ENCODE data around the gene CNP. TPM values are rescaled to one million over a fixed set of nuclear protein-coding genes. Genes with fewer than 3 reads are reported as not detected.

The CNP gene
- total RNA-seq, 2 experiments from 2014 or later, result 89.8 to 91.0 TPM

DNA sequence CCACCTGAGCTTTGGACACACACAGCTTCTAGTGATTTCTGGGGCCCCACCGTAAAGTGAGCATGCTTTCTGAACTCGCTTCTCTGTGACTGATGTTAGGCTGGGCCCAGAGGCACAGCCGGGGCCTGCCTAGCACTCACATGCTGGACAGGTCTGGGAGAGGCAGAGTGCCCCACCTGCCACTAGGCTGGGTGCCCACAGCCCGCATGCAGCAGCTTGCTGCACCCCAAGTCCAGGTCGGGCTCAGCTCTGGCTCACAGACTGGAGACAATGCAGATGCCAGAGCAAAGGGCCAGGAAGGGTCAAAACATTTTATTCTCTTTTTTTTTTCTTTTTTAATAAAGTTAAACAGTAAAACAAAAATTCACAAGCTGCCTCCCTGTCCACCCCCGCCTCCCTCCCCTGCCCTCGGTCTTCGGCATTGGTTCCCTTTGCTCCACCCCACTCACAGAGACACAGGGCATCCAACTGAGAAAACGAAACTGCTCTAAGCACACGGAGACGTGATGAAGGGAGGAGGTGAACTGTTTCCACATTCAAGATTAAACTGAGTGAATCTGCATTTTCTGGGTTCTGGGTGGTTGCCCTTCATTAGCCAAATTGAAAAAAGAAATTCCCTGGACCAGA is 9.7 kb downstream of the CNP start:
- no peaks in the 10 kb centered on the region for H3K27me3 Mint-ChIP-seq
- H3K36me3 Mint-ChIP-seq (ENCODE audit: low read depth), result peaks cover 76% of the 10 kb centered on the region
- DNase-seq, result no peak
- ChIA-PET CTCF (interaction anchor here (1.0 kb wide), 1 partner anchor 10 kb away, joined by 6 read pairs; the partner anchor contains the start of gene CNP), POLR2A (interaction anchor here (1.5 to 3.6 kb wide), 3 partner anchors 9 to 137 kb away, joined by 4 to 32 read pairs (median 7); partner anchors contain the start of genes CNP and DHX58)
- peaks cover 15% of the 10 kb centered on the region for H3K4me1 Mint-ChIP-seq
- no peak overlapping the region for H3K4me3 Mint-ChIP-seq
- no peaks in the 10 kb centered on the region for H3K9me3 Mint-ChIP-seq
- H3K27ac Mint-ChIP-seq, result peak overlapping the region; percentile 64

DNA sequence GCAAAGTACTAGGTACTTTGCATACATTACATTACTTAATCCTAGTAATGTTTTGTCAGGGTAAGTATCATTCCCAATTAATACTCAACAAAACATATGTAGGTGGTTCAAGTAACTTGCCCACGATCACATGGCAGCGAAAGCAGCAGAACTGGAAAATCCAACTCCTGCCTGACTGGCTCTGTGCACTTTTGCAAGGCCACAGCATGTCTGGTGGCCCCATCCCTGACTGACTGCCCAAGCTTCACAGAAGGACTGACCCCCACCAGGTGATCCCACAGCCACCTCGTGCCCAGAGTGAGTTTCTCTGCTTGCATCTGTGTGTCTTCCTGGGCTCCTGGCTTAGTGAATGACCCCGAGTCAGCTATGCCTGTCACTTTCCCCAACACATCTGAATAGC is 11.4 kb downstream of the CNP start:
- Mint-ChIP-seq H3K27me3 (no peaks in the 10 kb centered on the region), H3K4me3 (no peak overlapping the region), H3K9me3 (no peaks in the 10 kb centered on the region), H3K36me3 (ENCODE audit: low read depth) (peaks cover 79% of the 10 kb centered on the region), H3K27ac (no peak overlapping the region), H3K4me1 (peaks cover 6% of the 10 kb centered on the region)
- DNase-seq, result no peak
- ChIA-PET CTCF (no interaction called here), POLR2A (interaction anchor here (3.6 kb wide), 1 partner anchor 11 kb away, joined by 32 read pairs; the partner anchor contains the start of gene CNP)

GRCh38 chr17:41982026-41982760 is 15.6 kb downstream of the CNP start:
- no peak for DNase-seq
- no peak overlapping the region for H3K4me3 Mint-ChIP-seq
- POLR2A ChIA-PET, result no interaction called here
- no peaks in the 10 kb centered on the region for H3K4me1 Mint-ChIP-seq
- H3K36me3 Mint-ChIP-seq (ENCODE audit: low read depth), result peaks cover 78% of the 10 kb centered on the region
- CTCF ChIA-PET, result no interaction called here
- H3K27ac Mint-ChIP-seq, result no peak overlapping the region
- no peaks in the 10 kb centered on the region for H3K27me3 Mint-ChIP-seq
- no peaks in the 10 kb centered on the region for H3K9me3 Mint-ChIP-seq

DNA sequence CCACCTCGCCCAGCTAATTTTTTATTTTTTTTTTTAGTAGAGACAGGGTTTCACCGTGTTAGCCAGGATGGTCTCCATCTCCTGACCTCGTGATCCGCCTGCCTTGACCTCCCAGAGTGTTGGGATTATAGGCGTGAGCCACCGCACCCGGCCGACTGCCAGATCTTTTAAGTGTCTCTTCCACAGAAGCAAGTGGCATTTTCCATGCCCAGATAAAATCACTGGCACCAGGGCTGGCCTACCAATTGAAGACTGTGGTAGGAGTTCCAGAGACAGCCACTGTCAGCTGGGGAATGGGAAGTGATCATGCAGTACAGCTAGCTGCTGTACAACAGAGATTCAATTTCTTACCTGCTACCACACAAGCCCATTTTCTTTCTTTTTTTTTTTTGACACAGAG is 17.9 kb downstream of the CNP start:
- ChIA-PET CTCF (interaction anchor here (1.0 kb wide), 1 partner anchor 36 kb away, joined by 3 read pairs; the partner anchor contains the start of gene NKIRAS2), POLR2A (interaction anchor here (0.9 kb wide), 1 partner anchor 12 kb away, joined by 3 read pairs; no protein-coding TSS in a partner anchor)
- DNase-seq, result no peak
- no peaks in the 10 kb centered on the region for H3K9me3 Mint-ChIP-seq
- H3K4me3 Mint-ChIP-seq, result no peak overlapping the region
- peaks cover 84% of the 10 kb centered on the region for H3K36me3 Mint-ChIP-seq (ENCODE audit: low read depth)
- H3K4me1 Mint-ChIP-seq, result no peaks in the 10 kb centered on the region
- H3K27ac Mint-ChIP-seq, result no peak overlapping the region
- H3K27me3 Mint-ChIP-seq, result no peaks in the 10 kb centered on the region

- Mint-ChIP-seq H3K27me3 (no peaks in the 10 kb centered on the region), H3K27ac (no peak overlapping the region), H3K9me3 (no peaks in the 10 kb centered on the region), H3K36me3 (ENCODE audit: low read depth) (peaks cover 86% of the 10 kb centered on the region), H3K4me3 (no peak overlapping the region), H3K4me1 (no peaks in the 10 kb centered on the region)
- DNase-seq, result no peak
- ChIA-PET CTCF (interaction anchor here (0.6 to 1.2 kb wide), 3 partner anchors 20 to 357 kb away, joined by 3 to 5 read pairs (median 3); partner anchors contain the start of gene DNAJC7), POLR2A (no interaction called here)
Measured at GRCh38 chr17:41985919-41986318, 19.3 kb downstream of the CNP start.

DNA sequence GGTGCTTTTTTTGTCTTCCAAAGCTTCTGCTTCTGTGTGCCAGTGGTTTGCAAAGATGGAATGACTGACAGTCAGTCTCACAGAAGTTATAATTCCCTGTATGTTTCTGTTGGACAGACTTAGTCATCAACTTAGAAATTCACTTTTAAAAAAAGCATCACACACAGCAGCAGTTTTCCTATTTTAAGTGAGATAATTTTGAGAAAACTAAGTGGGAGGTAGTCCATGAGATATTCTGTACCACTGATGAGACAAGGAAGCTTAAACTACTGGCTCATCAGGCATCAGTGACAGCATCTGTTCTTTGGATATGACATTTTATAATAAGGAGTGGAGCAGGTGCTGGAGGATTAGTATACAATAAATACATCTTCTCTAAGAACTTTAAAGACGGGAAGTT is 20.0 kb downstream of the CNP start:
- ChIA-PET POLR2A (no interaction called here), CTCF (no interaction called here)
- Mint-ChIP-seq H3K4me3 (no peak overlapping the region), H3K9me3 (no peaks in the 10 kb centered on the region), H3K36me3 (ENCODE audit: low read depth) (peaks cover 86% of the 10 kb centered on the region), H3K27ac (no peak overlapping the region), H3K27me3 (no peaks in the 10 kb centered on the region), H3K4me1 (no peaks in the 10 kb centered on the region)
- DNase-seq, result no peak

- Mint-ChIP-seq H3K9me3 (no peaks in the 10 kb centered on the region), H3K27me3 (no peaks in the 10 kb centered on the region), H3K36me3 (ENCODE audit: low read depth) (peaks cover 84% of the 10 kb centered on the region), H3K4me1 (no peaks in the 10 kb centered on the region), H3K4me3 (no peak overlapping the region), H3K27ac (no peak overlapping the region)
- ChIA-PET CTCF (no interaction called here), POLR2A (interaction anchor here (0.9 kb wide), 1 partner anchor 30 kb away, joined by 3 read pairs; the partner anchor contains the start of gene DNAJC7)
- DNase-seq, result no peak
Measured at GRCh38 chr17:41987642-41988041, 21.0 kb downstream of the CNP start.

GRCh38 chr17:41988418-41988817 is 21.8 kb downstream of the CNP start:
- Mint-ChIP-seq H3K36me3 (ENCODE audit: low read depth) (peaks cover 83% of the 10 kb centered on the region), H3K27ac (no peak overlapping the region)
- CTCF ChIA-PET, result no interaction called here

DNA sequence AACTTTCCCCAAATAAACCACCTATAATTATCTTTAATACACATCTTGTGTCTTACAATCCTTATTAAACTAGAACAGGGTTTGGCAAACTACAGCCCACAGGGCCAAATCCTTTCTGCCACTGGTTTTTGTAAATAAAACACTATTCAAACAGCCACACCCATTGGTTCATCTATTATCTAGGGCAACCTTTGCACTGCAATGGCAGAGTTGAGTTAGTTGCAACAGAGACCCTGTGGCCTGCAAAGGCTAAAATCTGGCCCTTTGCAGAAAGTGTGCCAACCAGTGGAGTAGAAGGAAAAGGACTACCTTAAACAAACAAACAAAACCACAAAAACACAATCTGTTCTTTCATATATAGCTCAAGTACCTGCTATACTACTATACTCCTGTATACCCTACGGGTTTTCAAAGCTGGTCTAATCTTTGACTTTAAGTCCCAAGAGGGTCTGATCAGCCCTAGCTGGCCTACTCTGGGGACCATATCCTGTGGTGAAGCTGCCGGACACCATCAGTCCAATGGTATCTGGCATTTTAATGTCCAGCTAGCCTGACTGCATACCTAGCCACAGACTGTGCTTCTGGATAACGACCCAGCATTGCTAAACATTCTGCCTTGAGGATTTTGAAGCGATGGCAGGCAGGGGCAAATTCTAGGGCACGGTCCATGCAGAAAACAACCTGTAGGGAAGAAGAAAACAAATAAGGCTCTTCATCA is 23.3 kb downstream of the CNP start:
- H3K9me3 Mint-ChIP-seq, result no peaks in the 10 kb centered on the region
- H3K27me3 Mint-ChIP-seq, result no peaks in the 10 kb centered on the region
- H3K36me3 Mint-ChIP-seq (ENCODE audit: low read depth), result peaks cover 81% of the 10 kb centered on the region
- no peak overlapping the region for H3K4me3 Mint-ChIP-seq
- no peak overlapping the region for H3K27ac Mint-ChIP-seq
- no peak for DNase-seq
- no peaks in the 10 kb centered on the region for H3K4me1 Mint-ChIP-seq
- ChIA-PET POLR2A (interaction anchor here (1.0 kb wide), 1 partner anchor 36 kb away, joined by 3 read pairs; no protein-coding TSS in a partner anchor), CTCF (interaction anchor here (1.3 kb wide), 1 partner anchor 27 kb away, joined by 3 read pairs; the partner anchor contains the start of gene DNAJC7)

More at GRCh38 chr17:41988418-41988817, 21.8 kb downstream of the CNP start:
- Mint-ChIP-seq H3K9me3 (no peaks in the 10 kb centered on the region), H3K27me3 (no peaks in the 10 kb centered on the region), H3K4me1 (no peaks in the 10 kb centered on the region), H3K4me3 (no peak overlapping the region)
- POLR2A ChIA-PET, result no interaction called here
- no peak for DNase-seq

DNA sequence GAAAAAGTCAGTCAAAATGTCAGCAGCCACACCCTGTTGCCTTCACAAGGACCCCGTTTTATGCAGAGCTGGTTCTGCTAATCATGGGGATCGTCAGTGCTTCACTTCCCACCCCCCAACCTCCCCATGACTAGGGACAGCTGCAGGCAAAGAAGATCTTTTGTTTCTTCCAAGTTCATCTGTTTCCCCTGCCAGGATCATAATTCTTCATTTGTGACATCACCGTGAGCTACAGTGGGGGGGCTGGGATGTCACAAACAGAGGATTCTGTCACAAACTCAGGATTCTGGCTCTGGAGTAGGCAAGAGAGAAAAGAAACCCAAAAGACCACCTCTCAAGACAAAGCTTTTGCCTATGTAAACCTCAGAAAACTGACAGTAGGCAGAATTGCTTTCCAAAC is 26.0 kb downstream of the CNP start:
- Mint-ChIP-seq H3K27ac (no peak overlapping the region), H3K36me3 (ENCODE audit: low read depth) (peaks cover 78% of the 10 kb centered on the region), H3K9me3 (no peaks in the 10 kb centered on the region), H3K4me1 (peaks cover 2% of the 10 kb centered on the region), H3K27me3 (no peaks in the 10 kb centered on the region), H3K4me3 (no peak overlapping the region)
- POLR2A ChIA-PET, result interaction anchor here (1.0 to 1.4 kb wide), 2 partner anchors 74 to 141 kb away, joined by 3 to 5 read pairs; partner anchors contain the start of gene ACLY
- CTCF ChIA-PET, result no interaction called here
- DNase-seq, result no peak

DNA sequence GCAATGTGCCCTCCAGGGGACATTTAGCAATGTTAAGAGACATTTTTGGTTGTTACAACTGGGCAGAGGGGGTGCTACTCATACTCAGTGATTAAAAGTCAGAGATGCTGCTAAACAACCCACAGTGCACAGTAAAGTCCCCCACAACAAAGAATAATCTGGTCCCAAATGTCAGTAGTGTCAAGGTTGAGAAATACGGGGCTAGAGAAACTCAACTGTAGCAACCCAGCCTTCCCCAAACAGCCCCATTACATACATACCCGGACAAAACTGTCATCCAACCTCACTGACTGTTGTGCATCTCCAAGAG is 30.2 kb downstream of the CNP start:
- ChIA-PET POLR2A (interaction anchor here (1.5 to 1.6 kb wide), 3 partner anchors 20 to 30 kb away, joined by 4 read pairs; partner anchors contain the start of genes CNP and DNAJC7), CTCF (interaction anchor here (0.9 kb wide), 1 partner anchor 17 kb away, joined by 5 read pairs; no protein-coding TSS in a partner anchor)
- no peak overlapping the region for H3K27ac Mint-ChIP-seq
- no peaks in the 10 kb centered on the region for H3K9me3 Mint-ChIP-seq
- no peak for DNase-seq
- H3K4me3 Mint-ChIP-seq, result no peak overlapping the region
- H3K36me3 Mint-ChIP-seq (ENCODE audit: low read depth), result peaks cover 69% of the 10 kb centered on the region
- peaks cover 3% of the 10 kb centered on the region for H3K4me1 Mint-ChIP-seq
- no peaks in the 10 kb centered on the region for H3K27me3 Mint-ChIP-seq

- Mint-ChIP-seq H3K36me3 (ENCODE audit: low read depth) (peaks cover 71% of the 10 kb centered on the region), H3K4me1 (peaks cover 3% of the 10 kb centered on the region), H3K27ac (no peak overlapping the region), H3K9me3 (no peaks in the 10 kb centered on the region), H3K4me3 (no peak overlapping the region), H3K27me3 (no peaks in the 10 kb centered on the region)
- ChIA-PET POLR2A (interaction anchor here (1.1 to 1.6 kb wide), 3 partner anchors 19 to 33 kb away, joined by 3 to 4 read pairs (median 3); partner anchors contain the start of gene DNAJC7), CTCF (no interaction called here)
- no peak for DNase-seq
Measured at GRCh38 chr17:41998497-41998896, 31.9 kb downstream of the CNP start.

Data from activated CD4-positive, alpha-beta memory T cell treated with anti-CD3 and anti-CD28 coated beads, Interleukin-2, amount 10 ng/mL, durations not matched to agents 7 days and 5 days (primary cell).